KOPT-K1 (cell line): Measurements from ENCODE around the gene LTBR.

Experiments
- H3K27ac ChIP-seq: fragments of 200-600 bp; sonication (generic); 2 replicates; pipeline ENCODE4 v1.5.1; 2016; ENCODE audit warnings: antibody characterized with exemption, mild to moderate bottlenecking, low read depth, low read length; ENCODE audit not compliant: poor library complexity, severe bottlenecking
- H3K36me3 ChIP-seq: fragments of 200-600 bp; sonication (generic); 2 replicates; pipeline ENCODE4 v1.5.1; 2017; ENCODE audit warnings: antibody characterized with exemption, mild to moderate bottlenecking, low read length, moderate library complexity; ENCODE audit not compliant: insufficient read depth
- H3K9me3 ChIP-seq: fragments of 200-600 bp; sonication (generic); 2 replicates; pipeline ENCODE4 v1.5.1; 2017; ENCODE audit warnings: antibody characterized with exemption, low read length, mild to moderate bottlenecking; ENCODE audit not compliant: insufficient read depth, poor library complexity, severe bottlenecking

LTBR gene

GRCh38 chr12:6434205-6435140 lies 50.5 kb downstream of the LTBR start:
- Histone ChIP-seq H3K9me3 (no peaks in the 10 kb centered on the region), H3K27ac (no peak overlapping the region), H3K36me3 (no peaks in the 10 kb centered on the region)

- no peaks in the 10 kb centered on the region for H3K36me3 ChIP-seq
- H3K9me3 ChIP-seq: no peaks in the 10 kb centered on the region
- H3K27ac ChIP-seq: no peak overlapping the region
These were observed 52.2 kb downstream of the LTBR start for GRCh38 chr12:6435961-6436715.

DNA sequence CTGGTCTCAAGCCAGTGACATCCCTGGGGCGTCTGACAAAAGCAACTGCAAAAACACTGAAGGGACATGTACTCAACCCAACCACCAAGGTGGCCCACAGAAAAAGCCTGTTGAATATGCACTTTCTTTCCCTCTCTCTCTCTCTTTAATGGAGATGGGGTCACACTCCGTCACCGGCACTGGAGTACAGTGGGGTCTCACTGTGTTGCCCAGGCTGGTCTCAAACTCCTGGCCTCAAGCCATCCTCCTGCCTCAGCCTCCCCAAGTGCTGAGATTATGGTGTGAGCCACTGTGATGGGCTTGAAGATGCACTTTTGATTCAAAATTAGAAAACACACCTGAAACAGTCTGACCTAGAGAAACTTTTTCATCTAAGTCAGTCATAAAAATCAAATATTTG lies 53.6 kb downstream of the LTBR start:
- Histone ChIP-seq H3K36me3 (no peaks in the 10 kb centered on the region), H3K27ac (no peak overlapping the region), H3K9me3 (no peaks in the 10 kb centered on the region)

GRCh38 chr12:6438345-6438744 lies 54.4 kb downstream of the LTBR start:
- Histone ChIP-seq H3K27ac (no peak overlapping the region), H3K36me3 (no peaks in the 10 kb centered on the region), H3K9me3 (no peaks in the 10 kb centered on the region)

DNA sequence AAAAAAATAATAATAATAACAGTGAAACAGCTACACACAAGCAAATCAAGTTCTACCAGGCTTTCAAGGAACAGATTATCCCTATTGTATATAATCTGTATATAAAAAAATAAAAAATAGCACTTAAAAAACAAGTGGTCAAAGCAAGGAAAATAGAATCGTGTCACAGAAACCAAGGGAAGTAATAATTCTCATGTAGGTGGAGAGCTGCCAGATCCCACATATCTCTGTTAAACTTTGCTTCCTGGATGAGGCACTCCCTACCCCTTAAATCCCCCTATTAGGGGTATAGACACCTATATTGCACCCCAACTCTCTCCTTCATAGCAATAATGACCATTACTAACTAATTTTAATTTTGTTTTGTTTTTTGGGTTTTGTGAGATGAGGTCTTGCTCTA lies 56.4 kb downstream of the LTBR start:
- no peak overlapping the region for H3K27ac ChIP-seq
- no peaks in the 10 kb centered on the region for H3K9me3 ChIP-seq
- no peaks in the 10 kb centered on the region for H3K36me3 ChIP-seq
